Fibroblast of lung (primary cell): Measurements from ENCODE around the gene MOB4. TPM values are rescaled to one million over a fixed set of nuclear protein-coding genes. Genes with fewer than 3 reads are reported as not detected.

Source experiments
- DNase-seq, 2 donors: peaks; one replicate each; pipeline versions ENCODE4 v3.0.0 to v3.0.0-alpha.2; 2010; ENCODE audit warnings: low read depth in 2 of 2
- H2AFZ ChIP-seq: 2 replicates; pipeline ENCODE4 v1.5.1; 2012; ENCODE audit warnings: low read length, control low read depth, inconsistent platforms
- H3K27ac ChIP-seq: 2 replicates; pipeline ENCODE4 v1.5.1; 2011; ENCODE audit warnings: low read length, control low read depth; ENCODE audit not compliant: insufficient read depth
- H3K27me3 ChIP-seq: 2 replicates; pipeline ENCODE4 v1.5.1; 2011; ENCODE audit warnings: mild to moderate bottlenecking, low read length; ENCODE audit not compliant: control insufficient read depth, insufficient read depth
- H3K36me3 ChIP-seq: 2 replicates; pipeline ENCODE4 v1.5.1; 2011; ENCODE audit warnings: low read length; ENCODE audit not compliant: control insufficient read depth, insufficient read depth
- H3K4me1 ChIP-seq: 2 replicates; pipeline ENCODE4 v1.5.1; 2011; ENCODE audit warnings: low read length; ENCODE audit not compliant: control insufficient read depth, insufficient read depth; ENCODE audit errors: extremely low read depth
- H3K4me2 ChIP-seq: 2 replicates; pipeline ENCODE4 v1.5.1; 2011; ENCODE audit warnings: low read length, control low read depth; ENCODE audit not compliant: insufficient read depth; ENCODE audit errors: extremely low read depth
- H3K4me3 ChIP-seq, 4 experiments: fragments of 200-600 bp in 1 of 4; sonication (generic) in 1 of 4; replicated peaks in 1 of 4; 2 replicates each; pipeline ENCODE4 v1.5.1; 2011 to 2016; ENCODE audit warnings: low read length in 4 of 4, low read depth in 3 of 4, mild to moderate bottlenecking in 3 of 4, control low read depth in 2 of 4, inconsistent platforms in 1 of 4, mixed read lengths in 1 of 4; ENCODE audit not compliant: insufficient read depth in 1 of 4; ENCODE audit errors: control extremely low read depth in 1 of 4
- H3K79me2 ChIP-seq: 2 replicates; pipeline ENCODE4 v1.5.1; 2012; ENCODE audit warnings: mild to moderate bottlenecking, low read length, inconsistent platforms; ENCODE audit not compliant: control insufficient read depth, insufficient read depth
- H3K9ac ChIP-seq: 2 replicates; pipeline ENCODE4 v1.5.1; 2011; ENCODE audit warnings: mild to moderate bottlenecking, low read length, control low read depth; ENCODE audit not compliant: insufficient read depth
- H3K9me3 ChIP-seq: 2 replicates; pipeline ENCODE4 v1.5.1; 2012; ENCODE audit warnings: low read depth, low read length; ENCODE audit not compliant: control insufficient read depth, insufficient read depth
- H4K20me1 ChIP-seq: 2 replicates; pipeline ENCODE4 v1.5.1; 2011; ENCODE audit warnings: low read length; ENCODE audit not compliant: control insufficient read depth, insufficient read depth; ENCODE audit errors: extremely low read depth
- EZH2 ChIP-seq: IDR thresholded peaks from 2 replicates; pipeline ENCODE4 v1.5.1; 2012; ENCODE audit warnings: low read length, control low read depth, mild to moderate bottlenecking; ENCODE audit errors: missing control alignments
- polyA plus RNA-seq, 2 donors: library from polyadenylated mRNA; depleted of rRNA in 1 of 2; stranded (reverse) in 1 of 2; unstranded in 1 of 2; fragments of >200 nt; gene quantifications; 2 replicates each; pipeline ENCODE4 v1.2.1, GENCODE V29; 2011 to 2012; ENCODE audit warnings: missing spikeins in 1 of 2
- total RNA-seq: library from RNA; depleted of rRNA; stranded (reverse); fragments of >200 nt; gene quantifications from 2 replicates; pipeline ENCODE4 v1.2.1, GENCODE V29; 2014
- TF ChIP-seq, protein P1 (sequence below), 2 donors: IDR thresholded peaks in 1 of 2; conservative IDR thresholded peaks in 1 of 2; 1 replicate in 1 of 2; 2 replicates in 1 of 2; pipeline ENCODE4 v1.5.1; 2011 to 2012; ENCODE audit warnings: low read length in 2 of 2, control low read depth in 1 of 2, inconsistent platforms in 1 of 2, low read depth in 1 of 2, mild to moderate bottlenecking in 1 of 2

MOB4 gene
- total and polyA plus RNA-seq, 2 donors (not counting 1 experiment from before 2014, with no cell fraction given): 26.6 to 70.5 TPM

DNA sequence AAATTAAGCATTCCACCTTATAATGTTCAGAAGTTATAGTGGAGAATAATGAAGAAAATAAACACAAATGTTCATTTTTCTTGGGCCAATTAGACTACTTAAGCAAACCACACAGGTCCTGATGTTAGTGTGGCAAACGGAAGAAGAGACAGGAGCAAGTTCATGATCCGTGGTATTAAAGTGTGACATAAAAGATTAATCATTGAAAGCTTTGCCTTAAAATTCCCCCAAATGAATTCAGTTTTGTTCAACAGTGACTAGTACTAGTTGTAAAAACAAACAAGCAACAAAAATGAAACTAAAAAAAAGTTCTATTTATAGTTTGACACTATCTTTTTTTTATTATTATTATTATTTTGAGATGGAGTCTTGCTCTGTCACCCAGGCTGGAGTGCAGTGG is 85.9 kb downstream of the MOB4 start:
- H4K20me1 ChIP-seq: no peaks in the 10 kb centered on the region
- no peaks in the 10 kb centered on the region for H3K4me1 ChIP-seq
- TF ChIP-seq, protein P1, sequence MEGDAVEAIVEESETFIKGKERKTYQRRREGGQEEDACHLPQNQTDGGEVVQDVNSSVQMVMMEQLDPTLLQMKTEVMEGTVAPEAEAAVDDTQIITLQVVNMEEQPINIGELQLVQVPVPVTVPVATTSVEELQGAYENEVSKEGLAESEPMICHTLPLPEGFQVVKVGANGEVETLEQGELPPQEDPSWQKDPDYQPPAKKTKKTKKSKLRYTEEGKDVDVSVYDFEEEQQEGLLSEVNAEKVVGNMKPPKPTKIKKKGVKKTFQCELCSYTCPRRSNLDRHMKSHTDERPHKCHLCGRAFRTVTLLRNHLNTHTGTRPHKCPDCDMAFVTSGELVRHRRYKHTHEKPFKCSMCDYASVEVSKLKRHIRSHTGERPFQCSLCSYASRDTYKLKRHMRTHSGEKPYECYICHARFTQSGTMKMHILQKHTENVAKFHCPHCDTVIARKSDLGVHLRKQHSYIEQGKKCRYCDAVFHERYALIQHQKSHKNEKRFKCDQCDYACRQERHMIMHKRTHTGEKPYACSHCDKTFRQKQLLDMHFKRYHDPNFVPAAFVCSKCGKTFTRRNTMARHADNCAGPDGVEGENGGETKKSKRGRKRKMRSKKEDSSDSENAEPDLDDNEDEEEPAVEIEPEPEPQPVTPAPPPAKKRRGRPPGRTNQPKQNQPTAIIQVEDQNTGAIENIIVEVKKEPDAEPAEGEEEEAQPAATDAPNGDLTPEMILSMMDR (conservative IDR thresholded peaks at IDR 0.05 in 1 of 2, IDR thresholded peaks at IDR 0.05 in 1 of 2; ENCODE audit: low read depth in 1 of 2, low read length in 2 of 2): no peak
- TF ChIP-seq EZH2: no peak
- H3K9me3 ChIP-seq: no peaks in the 10 kb centered on the region
- no peaks in the 10 kb centered on the region for H3K27me3 ChIP-seq
- DNase-seq: no peak
- H2AFZ ChIP-seq: no peak overlapping the region
- no peak overlapping the region for H3K9ac ChIP-seq
- H3K27ac ChIP-seq: no peak overlapping the region
- no peak overlapping the region for H3K4me2 ChIP-seq
- no peak overlapping the region for H3K4me3 ChIP-seq
- no peaks in the 10 kb centered on the region for H3K36me3 ChIP-seq
- no peaks in the 10 kb centered on the region for H3K79me2 ChIP-seq

Other genes with a start within 250 kb of the MOB4 start
- gene ANKRD44, start 205.3 kb upstream of the MOB4 start, total RNA-seq: 4.9 and 7.6 TPM in 2 replicates
- 9.1 and 9.7 TPM in 2 replicates for gene ANKRD44, start 205.3 kb upstream of the MOB4 start, polyA plus RNA-seq
- 152 and 195 TPM in 2 replicates for gene SF3B1, start 81.0 kb upstream of the MOB4 start, total RNA-seq
- 425 and 509 TPM in 2 replicates for gene SF3B1, start 81.0 kb upstream of the MOB4 start, polyA plus RNA-seq
- gene COQ10B, start 62.5 kb upstream of the MOB4 start, total RNA-seq: 38.8 and 41.9 TPM in 2 replicates
- 9.8 and 11.6 TPM in 2 replicates for gene COQ10B, start 62.5 kb upstream of the MOB4 start, polyA plus RNA-seq
- gene HSPD1, start 16.2 kb upstream of the MOB4 start, total RNA-seq: 198 and 214 TPM in 2 replicates
- gene HSPD1, start 16.2 kb upstream of the MOB4 start, polyA plus RNA-seq: 175 and 258 TPM in 2 replicates
- gene HSPE1, start 15.7 kb upstream of the MOB4 start, total RNA-seq: 87.0 and 92.2 TPM in 2 replicates
- 147 and 240 TPM in 2 replicates for gene HSPE1, start 15.7 kb upstream of the MOB4 start, polyA plus RNA-seq
- 6.9 and 10.2 TPM in 2 replicates for gene RFTN2, start 159.5 kb downstream of the MOB4 start, total RNA-seq
- gene RFTN2, start 159.5 kb downstream of the MOB4 start, polyA plus RNA-seq: 0.73 and 0.95 TPM in 2 replicates
- 3.3 TPM in 2 replicates for gene MARS2, start 189.3 kb downstream of the MOB4 start, total RNA-seq
- 1.5 and 3.3 TPM in 2 replicates for gene MARS2, start 189.3 kb downstream of the MOB4 start, polyA plus RNA-seq